COLO668 (cell line): ENCODE data around the gene ANTXRL.
"Not testable (repeated sequence)": the region's sequence is repeated elsewhere in the genome, so short reads cannot be mapped to it uniquely, and the experiment has no call there.

ENCODE experiments used
- DNase-seq: peaks from one replicate; lab custom pipeline; 2025; ENCODE audit not compliant: unreplicated experiment; lab: John Stamatoyannopoulos, UW

ANTXRL gene

DNA sequence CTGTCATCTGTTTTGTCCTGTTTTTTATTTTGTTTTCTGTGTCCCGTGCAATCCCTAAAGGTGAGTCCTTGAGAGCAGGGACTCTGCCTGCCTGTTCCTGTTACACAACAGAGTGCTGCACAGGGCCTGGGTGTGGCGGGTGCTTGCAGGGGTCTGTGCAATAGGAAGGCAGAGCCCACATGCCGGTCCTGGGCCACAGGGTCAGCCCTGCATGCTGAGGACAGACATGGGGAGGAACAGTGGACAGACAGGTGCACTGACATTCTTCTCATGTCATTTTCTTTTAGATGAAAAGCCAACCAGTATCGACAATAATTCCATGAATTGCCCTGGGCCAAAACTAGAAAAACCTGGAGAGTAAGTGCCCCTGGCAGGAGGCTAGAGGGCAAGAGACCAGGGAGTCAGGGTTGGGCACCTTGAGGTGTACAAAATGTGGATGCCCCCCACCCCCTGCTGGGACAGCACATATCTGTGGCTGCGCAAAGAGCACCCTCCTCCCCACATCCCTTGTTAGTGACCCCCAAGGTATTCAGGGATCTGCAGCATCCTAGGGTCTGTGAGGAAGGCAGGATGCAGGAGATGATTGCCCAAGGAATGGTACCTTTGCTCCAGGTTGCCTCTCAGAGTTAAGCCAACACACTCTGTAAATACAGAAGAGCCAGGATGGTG is 19.9 kb downstream of the ANTXRL start:
- DNase-seq: no peak

DNA sequence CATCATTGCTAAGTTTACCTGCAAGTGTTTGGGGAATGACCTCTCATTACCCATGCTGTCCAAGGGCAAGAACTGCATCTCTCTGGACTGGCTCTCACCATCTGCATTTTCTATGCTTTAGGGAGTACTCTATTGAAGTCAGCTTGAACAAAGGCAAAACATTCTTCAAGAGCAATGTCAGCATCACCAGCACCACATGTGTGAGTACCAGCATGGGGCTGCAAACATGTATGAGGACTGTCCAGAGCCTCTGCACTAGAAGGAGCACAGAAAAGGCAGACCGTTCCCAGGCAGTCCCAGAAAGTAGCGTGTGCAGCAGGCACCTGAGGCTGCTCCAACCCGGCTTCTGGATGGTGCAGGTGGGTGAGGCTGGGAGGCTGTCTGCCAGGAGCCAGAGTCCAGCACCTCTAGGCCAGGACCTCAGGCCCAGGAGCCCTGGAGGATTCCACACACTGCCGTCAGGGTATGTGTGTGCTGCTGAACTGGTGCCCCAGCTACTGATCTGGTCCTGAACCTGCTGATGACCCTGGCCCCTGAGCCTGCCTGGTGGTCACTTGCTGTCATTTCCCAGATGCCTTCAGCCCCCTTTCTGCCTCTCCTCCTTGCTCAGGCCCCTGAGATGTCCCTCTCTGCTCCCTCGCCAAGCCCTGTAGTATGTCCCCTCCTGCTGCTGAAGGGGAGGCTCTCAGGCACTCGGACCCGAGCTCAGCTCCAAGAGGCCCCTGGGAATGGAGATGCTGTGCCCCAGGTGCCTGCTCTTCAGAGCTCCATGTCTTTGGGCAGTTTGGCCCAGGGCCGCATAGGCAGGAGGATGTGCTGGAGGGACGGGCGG is 20.7 kb downstream of the ANTXRL start:
- no peak for DNase-seq

DNA sequence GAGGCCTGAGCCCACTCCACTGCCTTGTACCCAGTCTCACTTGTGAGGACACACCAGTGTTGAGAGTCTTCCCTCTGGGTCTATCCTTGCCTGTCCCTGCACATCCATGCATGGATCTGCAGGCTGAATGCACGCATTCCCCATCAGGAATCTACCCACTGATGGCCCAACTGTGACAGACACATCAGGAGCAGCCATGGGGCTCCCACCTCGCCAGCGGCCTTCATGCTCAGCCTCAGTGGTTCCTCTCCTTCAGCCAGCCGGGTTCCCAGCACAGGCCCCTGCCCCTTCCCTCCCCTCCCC is 21.3 kb downstream of the ANTXRL start:
- DNase-seq: no peak

DNA sequence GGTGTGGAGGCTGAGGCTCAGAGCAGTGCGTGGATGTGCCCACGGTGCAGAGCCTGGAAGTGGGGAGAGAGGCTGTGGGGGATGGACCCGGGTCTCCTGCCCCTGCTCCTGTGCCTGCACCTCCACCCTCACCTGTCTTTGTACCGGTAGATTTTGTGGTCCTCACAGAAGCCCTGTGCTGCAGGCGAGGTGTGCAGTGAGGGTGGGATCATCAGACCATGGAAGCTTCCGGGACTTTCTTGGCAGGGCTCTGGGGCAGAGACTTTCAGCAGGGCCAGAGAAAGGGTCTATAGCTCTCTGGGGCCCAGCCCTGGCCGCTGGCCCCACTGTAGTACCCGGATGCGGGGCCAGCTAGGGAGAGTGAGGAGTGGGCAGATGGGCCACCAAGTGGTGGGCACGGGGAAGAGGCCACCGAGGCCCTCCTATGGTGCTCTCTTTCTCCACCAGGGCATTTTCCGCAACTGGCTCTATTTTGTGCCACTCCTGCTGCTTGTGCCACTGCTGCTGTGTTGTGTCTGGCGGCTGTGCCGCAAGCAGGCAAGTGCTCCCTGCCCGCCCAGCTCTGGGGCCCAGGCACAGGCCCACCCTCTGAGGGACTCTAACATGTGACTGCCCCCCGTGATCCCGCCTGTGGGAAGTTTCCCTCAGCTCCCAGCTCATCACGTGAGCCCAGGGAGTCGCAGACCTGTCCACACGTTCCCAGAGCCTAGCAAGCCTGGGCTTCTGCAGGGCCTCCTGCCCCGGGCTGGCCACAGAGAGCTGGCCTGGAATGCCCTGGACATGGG is 22.1 kb downstream of the ANTXRL start:
- DNase-seq: no peak

DNA sequence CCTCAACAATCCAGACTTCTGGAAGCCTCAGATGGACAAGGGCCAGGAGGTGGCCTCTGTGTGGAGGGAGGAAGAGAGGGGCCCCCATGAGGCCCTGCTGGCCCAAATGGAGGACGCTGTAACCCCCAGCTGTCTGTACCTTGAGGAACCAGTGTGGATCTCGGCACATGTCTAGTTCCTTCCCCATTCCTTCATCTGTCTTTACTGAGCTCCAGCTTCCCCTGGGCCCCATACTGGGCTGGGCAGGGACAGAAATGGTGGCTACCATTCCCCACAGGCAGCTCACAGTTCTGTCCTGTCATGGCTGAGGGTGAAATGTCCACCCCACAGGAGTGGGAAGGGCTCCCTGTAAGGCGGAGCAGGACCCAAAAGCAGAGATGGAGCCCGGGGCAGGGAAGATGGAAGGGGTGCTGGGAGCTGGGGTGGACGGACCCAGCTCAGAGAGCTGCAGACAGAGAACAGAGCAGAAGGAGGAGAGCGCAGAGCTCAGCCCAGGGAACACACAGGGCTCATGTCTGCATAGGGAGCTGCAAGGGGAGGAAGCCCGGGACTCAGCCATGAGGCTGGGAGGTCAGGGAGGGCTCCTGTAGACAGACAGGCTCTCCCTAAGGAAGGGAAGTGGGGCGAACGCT is 22.8 kb downstream of the ANTXRL start:
- DNase-seq: no peak

DNA sequence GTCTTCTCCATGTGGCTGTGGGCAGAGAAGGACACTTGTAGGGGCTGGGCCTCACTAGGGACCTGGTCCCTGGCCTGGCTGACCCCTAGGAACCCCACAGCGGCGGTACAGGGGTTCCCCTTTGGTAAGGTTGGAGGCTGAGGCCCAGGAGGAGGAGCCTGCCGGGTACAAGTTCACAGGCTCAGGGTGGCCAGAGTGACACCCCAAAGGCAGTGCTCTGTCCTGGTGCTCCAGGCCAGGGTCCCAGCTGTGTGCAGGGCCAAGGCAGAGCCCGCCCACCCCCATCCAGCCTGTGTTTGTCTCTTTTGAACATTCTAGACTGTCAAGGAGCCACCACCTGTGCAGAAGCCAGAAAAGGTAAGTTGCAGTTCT is 23.3 kb downstream of the ANTXRL start:
- no peak for DNase-seq

DNA sequence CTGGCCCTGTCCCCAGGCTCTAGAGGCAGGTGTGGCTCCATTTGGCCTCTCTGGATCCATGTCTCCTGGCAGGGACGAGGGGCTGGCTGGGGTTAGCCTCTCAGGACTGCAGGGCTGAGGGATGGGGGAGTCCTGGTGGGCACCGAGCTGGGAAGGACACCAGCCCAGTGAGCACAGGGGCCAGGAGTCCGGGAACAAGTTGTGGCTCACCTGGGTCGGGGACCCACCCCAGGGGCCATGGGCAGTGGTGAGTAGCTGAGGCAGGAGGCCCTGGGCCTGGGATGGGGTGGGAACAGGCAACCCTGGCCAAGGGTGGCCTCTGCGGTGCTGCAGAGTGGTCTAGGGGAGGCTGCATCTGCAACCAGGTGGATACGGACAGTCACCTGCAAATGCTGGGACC is 24.1 kb downstream of the ANTXRL start:
- no peak for DNase-seq

DNA sequence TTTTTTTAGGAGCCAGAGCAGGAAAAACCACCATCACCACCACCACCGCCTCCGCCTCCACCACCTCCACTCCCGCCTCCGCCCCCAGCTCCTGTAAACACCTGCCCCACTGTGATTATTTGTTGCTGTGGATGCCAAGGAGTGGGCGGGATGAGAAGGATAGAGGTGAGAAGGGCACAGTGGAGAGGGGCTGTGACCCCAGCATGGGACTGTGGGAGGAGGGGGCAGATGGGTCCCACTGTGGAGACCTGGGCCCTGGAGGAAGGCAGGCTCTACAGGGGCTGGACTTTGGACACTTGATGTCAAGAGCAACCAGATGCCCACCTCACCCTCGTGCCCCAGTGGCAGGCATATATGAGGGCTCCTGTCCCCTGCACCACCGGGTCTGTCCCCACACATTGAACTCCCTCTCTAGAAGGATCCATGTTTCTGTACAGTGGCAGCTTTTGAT is 24.7 kb downstream of the ANTXRL start:
- no peak for DNase-seq

DNA sequence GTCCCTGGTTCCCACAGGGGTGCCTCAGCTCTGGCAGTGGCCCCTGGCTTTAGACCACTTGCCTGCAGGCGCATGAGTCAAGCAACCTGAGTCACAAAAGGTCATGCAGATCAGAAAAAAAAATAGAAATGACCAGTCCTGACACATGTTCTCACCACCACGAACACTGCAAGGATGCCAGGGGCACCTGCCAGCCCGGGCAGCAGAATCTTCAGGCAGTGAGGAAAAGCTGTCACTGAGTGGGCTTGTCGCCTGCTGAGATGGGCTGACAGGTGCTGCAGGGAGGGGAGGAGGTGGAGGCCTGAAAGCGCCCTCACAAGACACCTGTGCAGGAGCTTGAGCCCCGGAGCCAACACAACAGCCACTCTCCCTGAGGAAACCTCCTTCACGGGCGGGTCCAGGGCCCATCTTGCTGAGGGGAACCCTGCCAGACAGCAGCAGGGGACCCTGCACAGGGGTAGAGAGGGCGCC is 25.2 kb downstream of the ANTXRL start:
- DNase-seq: not testable (repeated sequence)

DNA sequence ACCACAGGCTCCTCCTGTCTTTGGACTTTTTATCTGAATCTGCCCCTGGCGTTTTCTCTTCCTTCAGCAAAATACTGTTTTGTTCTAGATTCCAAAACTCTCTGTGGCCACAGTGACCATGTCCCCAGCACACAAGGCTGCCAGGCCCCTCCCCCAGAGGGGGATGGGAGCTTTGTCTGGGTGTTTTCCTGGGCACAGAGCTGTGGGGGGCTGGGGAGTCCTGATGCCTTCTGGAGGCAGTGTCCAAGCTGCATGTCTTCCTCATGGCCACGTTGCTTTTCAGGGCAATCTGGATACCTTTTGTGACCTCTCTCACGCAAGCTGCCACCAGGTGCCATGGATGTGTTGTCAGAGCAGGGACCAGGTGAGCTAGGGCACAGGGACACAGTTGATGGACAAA is 26.2 kb downstream of the ANTXRL start:
- no peak for DNase-seq

DNA sequence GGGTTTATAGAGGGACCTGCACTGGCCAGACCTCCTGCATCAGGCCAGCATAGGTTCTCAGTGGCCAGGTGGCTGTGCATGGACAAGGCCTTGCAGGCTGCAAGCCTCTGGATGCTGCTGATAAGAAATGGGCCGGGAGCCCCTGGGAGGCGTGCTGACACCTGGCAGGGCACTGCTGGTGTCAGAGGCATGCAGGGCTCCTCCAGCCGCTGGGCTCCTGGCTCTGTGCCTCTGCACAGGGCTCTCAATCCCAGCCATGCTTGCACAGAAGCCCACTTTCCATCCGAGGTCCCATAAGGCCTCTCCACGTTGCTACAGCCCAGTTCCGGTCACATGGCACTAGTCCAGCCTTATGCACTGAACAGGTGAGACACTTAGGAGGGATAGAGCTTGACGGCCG is 27.3 kb downstream of the ANTXRL start:
- no peak for DNase-seq

DNA sequence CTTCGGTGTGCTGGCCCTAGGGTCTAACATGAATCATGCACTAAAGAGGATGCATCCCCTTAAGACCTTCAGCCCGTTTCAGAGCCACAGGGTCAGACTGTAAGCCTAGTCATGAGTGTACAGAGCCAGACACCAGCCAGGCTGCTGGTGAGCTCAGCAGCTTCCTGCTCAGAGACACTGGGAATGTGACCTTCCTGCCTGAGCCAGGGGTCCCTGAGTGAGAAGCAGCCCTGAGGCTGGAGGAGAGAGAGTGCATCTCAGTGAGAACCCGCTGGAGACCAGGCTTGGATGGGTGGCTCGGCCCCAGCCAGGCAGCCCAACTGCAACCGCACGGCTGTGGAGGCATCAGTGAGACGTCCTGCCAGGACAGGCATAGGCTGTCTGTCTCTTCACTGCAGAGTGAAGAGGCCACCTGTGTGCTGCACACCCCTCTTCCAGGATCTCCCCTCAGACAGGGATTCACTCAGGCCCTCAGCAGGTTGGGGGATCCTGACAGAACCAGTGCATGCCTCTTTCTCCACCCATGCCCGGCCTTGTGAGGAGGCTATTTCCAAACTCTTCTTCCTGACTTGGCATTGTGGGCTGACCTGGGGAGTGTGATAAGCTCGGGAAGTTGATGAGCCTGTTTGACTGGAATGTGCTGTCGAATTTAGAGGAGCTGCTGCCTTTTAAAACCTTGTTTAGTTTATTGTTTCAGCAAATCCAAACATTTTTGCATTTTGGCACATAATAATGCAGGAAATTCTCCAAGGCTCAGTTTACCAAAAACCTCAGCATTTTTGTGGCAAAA is 28.5 kb downstream of the ANTXRL start:
- not testable (repeated sequence) for DNase-seq

DNA sequence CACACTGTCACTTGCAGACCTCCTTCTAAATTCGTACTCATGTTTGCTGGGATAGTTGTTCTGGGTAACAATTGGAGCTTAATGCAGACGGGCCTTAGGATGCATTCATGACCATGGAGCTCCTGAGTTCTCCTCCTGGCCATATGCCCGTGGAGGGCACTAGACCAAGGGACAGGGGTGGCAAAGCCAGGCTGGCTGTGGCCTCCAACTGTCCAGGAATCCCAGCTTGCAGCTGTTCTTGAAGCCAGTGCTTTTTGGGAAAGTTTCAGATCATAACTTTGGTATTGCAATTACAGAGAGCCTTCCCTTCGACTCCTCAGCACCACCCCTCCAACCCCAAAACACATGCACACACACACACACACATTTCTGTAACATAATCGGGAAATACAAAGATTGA is 30.6 kb downstream of the ANTXRL start:
- no peak for DNase-seq

DNA sequence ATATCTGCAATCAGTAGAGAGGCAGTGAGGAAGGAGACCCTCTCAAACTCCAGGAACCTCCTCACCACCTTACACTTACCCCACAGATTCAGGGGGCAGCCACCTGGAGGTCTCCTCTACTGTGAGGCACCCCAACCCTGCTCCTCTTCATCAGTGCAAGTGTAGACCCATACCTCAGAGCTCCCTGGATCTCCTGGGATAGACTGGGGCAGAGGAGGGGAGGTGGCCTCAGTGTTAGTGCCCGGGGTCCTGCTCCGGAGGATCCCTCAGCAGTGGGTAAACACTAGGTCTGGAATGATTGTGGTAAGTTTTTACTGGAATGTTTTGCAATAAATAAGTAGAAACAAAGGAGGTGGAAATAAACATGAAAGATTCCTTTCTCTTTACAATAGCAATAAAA is 31.1 kb downstream of the ANTXRL start:
- DNase-seq: no peak

DNA sequence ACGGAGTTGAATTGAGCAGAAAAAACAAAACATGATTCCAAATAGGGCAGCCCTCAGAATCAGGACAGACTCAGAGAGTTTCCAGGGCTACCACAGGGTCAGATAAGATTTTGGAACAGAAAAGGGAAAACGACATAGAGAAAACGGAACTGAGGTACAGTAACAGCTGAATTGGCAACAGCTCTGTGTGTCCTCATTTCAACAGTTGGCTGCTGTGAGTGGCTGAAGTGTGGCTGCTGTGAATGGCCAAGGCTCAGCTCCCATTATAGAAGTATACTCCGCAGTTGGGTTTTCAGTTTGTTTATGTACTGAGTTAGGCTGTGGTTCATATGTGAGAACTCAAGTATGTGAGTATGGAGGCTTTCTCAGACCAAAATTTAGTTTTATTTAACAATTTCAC is 32.0 kb downstream of the ANTXRL start:
- no peak for DNase-seq

DNA sequence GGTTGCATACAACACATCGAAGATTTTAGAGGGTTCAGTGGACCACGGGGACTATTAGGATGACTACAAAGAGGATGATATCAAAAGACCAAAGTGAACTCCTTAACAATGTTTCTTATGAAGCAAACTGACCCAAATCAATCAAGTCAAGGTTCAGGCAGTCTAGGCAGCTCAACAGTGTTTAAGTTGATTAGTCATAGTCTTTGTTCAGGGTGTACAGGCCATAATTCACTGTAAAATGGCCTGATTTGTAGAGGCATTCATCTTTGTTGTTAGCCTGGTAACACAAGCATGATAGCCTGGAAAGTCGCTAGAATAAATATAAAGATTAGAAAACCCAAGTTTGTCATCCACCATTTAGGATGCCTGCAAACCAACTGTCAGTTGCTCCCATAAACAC is 32.6 kb downstream of the ANTXRL start:
- DNase-seq: no peak

DNA sequence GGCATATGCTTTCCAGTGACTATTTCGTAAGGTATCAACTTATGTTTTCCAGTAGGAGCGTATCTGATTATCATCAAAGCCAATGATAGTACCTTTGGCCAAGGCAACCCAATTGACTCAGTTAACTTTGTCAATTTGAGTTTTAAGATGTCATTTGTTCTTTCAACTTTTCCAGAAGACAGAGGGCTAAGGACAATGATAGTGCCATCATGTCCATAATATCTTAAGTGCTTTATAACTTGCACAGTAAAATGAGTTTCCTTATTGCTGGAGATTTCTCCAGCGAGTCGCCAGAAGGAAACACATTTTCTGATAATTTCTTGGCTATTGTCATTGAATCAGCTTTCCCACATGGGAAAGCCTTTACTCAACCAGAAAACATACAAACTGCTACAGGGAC is 35.0 kb downstream of the ANTXRL start:
- no peak for DNase-seq

DNA sequence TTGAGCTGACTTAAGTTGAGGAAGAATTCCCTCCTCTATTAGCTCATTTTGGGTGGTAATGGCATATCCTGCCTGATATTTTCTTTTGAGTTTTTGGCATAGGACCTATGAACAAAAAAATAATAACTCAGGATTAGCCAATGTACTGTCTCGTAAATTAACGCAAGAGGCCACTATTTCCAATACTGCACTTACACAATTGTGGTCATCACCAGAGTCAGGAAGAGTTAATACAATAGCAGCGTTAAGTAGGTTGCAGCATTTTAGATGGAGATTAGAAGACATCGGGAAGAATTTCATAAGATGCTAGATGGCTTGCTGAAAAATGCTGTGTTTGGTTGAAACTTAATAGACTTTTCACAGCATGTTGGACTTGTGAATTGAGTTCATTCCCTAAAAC is 36.4 kb downstream of the ANTXRL start:
- no peak for DNase-seq

DNA sequence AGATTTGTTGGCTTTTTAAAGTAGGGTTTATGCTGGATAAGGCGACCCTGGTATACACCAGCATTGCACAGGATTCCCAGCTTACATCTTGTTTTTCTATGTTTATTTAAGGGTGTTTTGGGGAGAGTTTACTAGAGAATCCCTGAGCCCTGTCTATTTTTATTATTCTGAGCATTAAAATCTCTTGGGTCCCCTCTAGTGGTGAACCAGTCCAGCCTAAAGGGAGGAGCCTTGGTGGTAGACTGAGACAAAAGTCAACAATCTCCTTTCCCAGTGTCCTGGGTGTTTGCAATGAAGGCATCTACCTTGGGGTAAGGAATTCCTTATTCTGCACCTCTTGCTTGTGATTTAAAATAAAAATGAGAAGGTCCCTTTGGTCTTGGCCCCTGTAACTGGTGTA is 38.2 kb downstream of the ANTXRL start:
- no peak for DNase-seq

DNA sequence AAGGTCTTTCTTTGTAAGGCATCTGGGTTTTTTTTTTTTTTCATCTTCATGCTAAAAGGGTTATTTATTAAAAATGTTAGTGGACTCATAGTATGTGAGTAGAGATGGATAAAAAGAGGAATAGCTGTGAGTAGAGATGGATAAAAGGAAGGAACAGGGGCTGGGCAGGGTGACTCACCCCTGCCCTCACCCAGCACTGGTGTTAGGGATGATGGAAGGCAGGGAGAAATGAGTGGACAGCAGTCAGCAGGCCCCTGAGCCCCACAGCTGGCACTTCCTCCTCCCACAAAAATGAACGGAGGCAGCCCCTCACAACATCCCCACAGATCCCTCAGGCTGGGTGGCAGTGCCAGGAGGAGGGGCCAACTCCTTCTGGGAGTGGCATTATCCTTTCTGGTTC is 39.3 kb downstream of the ANTXRL start:
- no peak for DNase-seq

DNA sequence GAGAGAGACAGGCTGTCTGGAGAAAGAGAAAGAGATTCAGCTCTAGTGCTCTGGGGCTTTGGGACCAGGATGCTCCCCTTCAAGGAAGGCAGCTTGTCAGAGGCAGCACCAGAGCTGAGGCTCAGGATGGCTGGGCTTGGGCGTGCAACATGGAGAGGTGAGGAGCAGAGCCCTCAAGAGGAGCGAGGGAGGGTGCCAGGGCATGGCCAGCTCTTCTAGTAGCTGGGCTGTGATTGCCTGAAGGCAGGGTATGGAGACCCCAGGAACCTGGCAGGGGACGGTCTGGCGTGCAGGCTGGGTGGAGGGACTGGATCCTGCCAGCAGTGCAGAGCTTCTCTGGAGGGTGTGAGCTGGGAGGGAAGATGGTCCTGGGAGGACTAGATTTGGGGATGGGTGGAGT is 40.2 kb downstream of the ANTXRL start:
- DNase-seq: no peak
